HG03097 (cell line): ENCODE data around the gene NOX3.
A peak's percentile ranks its signal among the peaks of the same experiment; 100 is the strongest.

ENCODE experiments used
- ATAC-seq: cut with Tn5 transposase; IDR thresholded peaks from one replicate; pipeline ENCODE4 v1.9.1; 2021; ENCODE audit not compliant: unreplicated experiment, low FRiP score

The NOX3 gene

DNA sequence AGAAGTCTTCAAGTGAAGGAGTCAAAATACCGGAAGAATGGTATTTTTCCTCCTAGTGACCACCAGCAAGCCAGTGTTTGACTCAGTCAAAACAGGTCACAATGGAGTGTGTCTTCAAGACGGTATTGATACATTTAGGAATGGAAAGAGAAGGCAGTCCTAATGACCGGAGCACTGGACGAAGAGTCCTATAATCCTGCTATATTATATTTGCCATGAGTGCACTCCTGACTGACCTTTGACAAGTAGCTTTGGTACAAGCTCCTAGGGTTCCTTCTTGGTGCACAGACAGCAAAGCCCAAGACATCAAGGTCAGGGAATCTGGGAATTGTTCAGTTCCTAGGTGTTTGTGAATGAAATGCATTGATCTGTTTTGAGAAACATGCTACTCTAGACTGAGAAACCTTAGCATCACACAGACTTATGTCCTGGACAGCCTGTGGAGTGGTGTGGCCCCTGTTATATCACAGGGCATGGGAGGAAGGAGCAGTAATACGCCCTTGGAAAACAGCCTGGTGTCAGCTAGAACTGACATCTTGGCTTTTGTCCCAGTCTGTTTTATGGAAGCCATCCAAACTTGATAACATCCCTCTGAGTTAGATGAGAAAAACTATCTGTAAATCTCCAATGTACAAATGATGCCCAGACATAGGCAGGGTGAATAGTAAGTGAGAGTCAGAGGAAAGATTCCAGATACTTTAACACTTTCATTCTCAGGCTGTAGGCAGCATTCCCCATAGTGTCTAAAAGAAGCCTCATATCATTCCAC is 18.5 kb downstream of the NOX3 start:
- no peak for ATAC-seq

DNA sequence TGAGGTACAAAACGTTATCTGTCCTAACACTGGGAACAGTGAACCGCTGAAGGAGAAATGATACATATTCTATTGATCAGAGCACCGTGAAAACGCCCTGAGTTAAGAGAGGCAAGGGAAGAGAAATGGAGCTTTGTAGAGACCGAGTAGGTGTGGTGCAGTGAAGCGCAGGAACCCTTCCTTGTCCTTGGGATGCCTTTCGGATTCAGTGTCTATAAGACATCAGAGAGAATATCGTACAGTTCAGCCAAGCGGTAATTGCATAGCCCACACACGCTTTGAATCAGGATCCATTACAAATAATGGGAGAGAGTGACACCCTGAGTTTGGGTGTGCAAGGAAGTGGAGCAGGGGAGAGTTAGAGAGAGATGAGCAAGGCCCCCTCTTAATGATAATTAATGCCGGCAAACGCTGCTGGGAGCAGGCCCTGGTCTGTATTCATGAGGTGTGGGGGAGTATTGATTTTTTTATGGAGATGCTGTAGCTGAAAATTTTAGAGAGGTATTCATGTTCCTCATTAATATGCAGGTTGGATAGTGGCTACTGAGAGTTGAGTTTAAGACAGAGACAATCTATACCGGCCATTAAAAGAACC is 20.7 kb downstream of the NOX3 start:
- ATAC-seq: no peak

DNA sequence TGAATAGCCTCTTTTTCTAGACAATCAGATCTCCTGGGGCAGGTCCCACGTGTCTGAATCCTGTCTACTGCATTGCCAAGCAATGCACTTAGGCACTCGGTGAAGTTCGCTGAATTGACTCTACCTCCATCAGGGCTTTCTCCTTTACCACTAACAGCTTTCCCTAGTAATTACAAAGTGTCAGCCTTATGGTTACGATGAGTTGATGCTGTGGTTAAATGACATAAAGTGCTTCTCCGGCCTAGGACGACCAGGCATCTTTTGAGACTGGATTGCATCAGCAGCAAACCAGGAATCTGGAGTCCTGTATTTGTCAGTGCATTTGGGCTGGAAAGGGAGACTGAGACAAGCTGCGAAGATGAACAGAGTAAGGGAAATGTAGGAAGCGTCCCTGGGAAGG is 21.5 kb downstream of the NOX3 start:
- no peak for ATAC-seq

DNA sequence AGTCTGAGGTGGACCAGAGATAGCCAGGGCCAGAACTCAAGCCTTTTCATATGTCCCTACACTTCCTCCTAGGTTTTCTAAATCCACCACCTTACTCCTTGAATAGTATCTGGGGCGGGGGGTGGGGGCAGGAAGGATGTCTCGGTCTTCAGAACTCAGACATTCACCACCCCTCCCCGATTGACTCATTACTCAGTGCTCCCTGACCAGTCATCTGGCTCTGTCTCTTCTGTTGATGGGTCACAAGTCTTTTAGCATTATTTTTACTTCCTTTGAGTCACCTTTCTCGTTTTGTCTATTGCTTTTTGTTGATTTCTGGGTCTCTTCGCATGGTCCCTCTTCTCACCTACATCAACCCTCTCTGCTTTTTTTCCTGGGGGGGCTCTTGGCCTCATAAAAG is 23.3 kb downstream of the NOX3 start:
- ATAC-seq: no peak

DNA sequence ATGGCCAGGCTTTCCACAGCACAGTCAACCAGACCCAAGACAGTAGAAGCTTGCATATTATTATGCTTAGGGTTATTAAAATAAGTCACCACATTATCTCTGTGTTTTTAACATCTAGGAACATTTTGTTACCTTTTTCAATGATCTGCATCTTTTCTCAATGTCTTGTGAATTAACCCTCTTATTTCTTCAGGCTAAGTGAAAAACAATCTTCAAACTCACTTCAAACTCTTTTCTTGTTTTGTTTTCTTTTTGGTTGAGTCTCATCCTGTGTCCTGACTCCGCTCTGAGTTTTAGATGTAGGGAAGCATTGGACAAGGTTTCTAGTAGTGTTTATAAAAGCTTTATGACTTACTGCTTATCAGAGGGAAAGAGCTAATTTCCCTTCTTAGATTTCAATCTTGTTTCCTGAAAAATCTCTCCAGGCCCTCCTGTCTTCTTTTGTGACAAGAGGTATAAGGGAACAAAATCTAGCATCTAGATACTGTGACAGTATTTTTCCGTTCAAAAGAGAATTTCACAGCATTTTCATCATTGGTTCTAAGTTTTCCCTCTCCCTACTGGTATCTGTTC is 26.2 kb downstream of the NOX3 start:
- ATAC-seq: no peak

DNA sequence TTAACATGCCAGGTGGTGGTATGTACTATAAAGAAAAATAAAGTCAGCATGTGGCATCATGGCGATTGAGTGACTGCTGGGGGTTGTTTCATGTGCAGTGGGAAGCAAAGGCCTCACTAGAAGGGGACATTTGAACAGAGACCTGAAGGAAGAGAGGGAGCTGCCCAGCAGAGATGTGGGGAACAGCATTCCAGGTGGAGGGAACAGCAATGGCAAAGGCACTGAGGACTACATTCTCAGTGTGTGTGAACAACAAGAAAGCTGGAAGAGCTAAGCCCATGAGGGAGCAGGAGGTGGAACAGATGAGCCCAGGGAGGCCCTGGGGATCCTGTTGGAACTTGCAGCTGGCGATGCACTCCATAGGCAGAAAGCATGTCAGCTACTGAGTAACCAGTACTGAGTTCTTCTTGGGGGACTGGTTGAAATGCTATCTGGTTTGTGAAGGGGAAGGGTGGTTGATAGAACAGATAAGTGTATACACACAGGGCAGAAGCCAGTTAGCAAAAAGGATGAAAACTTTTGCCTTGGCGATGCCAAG is 29.2 kb downstream of the NOX3 start:
- ATAC-seq: no peak

DNA sequence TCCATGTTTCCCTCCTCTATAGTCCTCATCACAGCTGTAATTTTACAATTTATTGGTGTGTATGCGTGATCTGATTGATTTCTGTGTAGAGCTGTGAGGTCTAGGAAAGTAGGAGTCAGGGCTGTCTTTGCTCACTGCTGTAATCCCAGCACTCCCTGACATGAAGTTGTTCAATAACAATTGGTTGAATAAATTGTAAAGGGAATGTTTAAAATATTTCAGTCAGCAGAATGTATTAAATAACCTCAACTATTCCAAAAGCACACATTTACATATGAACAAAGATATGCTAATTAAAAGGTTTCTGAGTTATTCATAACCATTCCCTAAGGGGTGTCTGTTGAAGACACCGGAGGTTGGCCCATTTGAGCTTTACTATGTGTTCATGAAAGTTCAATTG is 31.5 kb downstream of the NOX3 start:
- ATAC-seq: no peak

DNA sequence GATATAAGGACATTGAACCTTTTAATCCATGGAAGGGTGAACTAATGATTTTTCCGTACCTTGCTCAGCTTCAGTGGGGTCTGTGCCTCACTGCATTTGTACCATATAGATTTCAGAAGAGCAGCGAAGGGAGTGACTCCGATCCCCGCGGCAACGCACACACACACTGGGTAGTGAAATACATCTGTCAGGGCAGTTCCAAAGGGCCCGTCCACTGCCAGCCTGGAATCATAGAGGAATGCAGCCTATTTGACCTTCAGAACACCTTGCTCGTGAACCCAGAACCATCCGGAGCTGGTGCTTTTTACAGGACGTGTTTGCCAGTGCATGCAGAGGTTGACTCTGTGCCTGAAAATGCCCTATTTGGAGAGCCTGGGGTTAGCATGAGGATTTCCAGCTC is 33.0 kb downstream of the NOX3 start:
- no peak for ATAC-seq

DNA sequence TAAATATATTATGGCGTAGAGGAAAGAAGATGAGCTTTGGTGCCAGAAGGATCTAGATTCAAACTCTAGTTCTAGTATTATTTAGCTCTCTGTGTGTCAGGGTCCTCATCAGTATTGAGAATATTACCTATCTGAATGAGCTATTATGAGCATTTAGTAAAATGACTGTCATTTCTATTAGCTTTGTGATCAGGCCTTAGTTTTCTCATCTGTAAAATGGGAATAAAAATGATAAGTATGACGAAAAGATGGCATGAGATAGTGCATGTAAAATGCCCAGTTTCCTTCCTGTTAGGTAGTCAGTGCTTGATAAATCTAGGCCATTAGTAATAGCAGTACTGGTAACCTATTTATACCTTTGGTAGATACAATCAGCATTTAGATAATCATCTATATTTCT is 35.1 kb downstream of the NOX3 start:
- no peak for ATAC-seq

DNA sequence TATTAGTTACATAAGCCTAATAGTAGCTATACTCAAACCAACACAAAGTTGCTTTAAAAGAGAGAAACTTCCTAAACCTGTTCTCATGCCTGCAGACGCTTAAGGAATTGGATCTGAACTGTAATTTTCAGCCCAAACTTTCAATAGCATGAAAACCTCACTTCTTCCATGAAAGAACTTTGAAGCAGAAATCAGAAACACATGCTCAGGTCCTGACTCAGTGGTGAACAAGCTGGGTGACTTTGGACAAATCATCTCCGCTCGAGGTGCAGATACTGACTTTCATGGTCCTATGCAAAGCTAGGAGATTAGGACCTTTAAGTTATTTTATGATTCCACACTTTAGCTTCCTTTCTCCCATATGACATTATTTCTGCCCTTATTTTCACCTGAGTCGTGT is 36.5 kb downstream of the NOX3 start:
- no peak for ATAC-seq

DNA sequence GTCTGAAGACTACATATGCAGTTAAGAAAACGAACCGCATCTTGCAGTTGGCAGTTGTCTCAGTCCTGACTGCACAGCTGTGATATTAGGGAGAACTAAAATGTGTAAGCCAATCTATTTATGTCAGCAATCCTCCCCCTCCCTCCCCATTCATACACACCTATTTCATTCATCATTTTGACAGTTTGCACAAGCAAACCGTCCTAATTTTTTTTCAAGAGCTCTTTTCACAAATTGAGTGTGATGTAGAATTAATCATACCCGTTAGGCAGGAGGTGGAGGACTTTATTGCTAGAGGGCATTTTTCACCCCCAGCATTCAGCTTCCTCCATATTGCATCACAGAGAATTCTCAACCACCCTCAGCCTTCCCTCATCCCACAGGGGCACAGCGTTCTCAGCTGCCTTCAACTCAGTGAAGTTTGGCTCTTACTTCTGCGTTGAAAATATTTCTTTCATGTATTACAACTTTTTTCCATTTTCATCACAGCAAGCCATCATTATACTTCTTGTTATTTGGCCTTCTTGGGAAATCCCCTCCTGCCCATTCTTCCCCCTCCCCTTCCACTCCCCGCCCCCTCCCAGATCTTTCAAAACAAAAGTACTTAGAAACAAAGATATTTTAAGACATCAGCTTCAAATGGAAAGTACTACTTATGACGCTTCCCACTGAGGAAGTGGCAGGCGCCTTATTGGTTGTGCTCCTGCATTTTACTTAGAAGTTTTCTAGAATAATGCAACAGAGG is 37.5 kb downstream of the NOX3 start:
- peak; percentile 66 for ATAC-seq

DNA sequence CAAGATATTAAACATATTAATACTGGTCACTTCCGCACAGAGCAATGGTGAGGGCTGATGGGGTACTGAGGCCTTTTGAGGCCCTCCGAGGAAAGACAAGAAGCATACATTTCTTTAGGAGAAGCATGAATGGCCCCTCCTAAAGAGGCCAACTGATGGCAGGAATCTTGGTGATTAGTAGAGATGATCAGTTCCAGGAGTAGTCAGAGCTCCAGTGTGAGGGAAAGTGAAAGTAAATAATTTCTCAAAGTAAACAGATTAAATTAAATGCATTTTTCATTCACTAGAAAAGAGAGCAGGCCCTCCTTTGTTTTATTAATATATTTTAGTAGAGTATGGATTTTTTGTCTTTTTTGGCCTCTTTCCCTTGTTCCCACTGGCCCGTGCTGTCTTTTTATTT is 38.2 kb downstream of the NOX3 start:
- ATAC-seq: no peak

DNA sequence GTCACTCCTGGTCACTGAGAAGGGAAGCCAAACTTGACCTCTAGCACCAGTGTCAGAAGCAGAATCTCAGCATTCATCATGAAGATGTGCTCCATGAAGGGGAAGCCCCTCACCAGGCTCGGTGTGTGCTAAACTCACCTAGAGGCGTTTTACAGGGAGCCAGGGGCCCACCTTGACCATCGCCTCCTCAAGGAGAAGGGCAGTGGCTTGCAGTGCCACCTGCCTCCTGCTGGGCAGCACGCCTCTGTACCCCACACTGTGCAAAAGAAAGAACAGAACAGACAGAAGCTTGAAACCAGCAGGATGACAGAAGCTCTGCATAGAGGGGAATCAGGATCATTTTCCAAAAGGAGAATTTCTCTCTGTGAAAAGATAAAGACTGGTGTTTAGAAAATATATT is 39.7 kb downstream of the NOX3 start:
- ATAC-seq: no peak

DNA sequence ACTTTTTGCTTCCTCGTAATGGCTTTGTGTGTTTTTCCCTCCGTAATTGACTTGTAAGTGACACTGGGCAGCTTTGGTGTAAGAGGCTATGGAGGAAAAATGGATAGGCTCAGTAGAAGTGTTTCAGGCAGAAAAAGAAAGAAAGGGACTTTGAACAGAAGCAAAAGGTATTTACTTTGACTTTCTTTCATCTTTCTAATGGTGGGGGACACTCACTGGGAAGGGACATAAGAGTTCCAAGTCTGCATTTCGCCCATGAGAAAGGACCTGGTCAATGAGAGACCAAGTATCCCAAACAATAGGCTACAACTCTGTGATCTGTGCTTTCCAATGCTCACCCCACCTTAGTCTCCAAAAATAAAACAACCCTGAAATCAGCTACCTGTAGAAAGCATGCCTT is 41.6 kb downstream of the NOX3 start:
- ATAC-seq: no peak

DNA sequence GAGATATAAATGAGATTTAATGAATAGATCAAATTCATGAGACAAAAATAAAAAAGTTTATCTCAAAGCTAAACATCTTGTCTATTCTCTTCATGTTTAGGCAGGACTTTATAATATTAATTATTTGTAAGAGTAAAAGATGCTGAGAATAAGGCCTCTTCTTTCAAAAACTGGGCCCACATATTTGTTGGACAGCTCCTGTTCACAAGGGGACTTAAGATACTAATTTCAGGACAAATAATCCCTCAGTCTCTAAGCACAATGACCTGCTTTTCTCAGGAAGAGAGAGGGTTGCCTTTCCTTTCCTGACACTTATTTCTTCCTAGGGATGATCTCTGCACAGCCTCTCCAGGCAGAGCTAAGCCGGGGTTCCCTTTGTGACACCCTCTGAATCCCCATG is 43.3 kb downstream of the NOX3 start:
- ATAC-seq: no peak

DNA sequence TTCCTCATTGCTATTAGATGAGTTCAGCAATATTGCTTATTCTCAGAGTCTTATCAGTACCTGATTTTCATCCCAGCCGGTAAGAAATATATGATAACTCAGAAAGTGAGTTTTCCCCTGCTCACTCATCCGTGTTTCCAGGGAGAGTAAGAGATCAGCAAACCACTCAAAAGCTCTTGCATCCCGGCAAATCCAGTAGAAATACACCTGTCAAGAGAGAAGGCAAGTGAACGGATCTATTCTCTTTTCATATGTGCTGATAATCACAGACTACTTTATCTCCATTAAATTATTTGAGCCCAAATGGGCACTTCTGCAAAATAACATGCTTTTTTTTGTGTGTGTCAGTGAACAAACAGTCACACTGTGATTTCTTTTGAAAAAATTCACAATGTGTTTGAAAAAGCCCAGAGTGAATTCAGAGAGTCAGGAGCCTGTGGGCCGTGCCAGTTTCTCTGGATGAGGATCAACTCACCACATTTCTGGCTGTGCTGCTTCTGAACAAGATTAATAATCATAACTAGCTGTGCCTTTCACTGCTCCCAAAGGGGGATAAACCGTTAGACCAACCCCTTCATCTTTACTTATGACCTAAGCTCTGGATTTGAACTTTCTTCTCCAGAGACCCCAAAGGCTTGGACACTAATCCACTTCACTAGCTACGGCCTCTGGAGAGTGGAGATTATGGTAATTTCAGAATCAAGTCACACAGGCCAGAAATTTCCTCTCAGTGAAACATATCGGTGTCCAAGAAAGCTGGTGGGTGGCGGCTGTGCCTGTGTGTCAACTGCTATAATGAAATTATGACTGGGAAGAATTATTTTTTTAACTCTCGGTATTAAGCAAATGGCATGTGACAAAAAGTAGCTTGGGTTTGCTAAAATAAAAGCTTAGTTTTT is 44.2 kb downstream of the NOX3 start:
- no peak for ATAC-seq

DNA sequence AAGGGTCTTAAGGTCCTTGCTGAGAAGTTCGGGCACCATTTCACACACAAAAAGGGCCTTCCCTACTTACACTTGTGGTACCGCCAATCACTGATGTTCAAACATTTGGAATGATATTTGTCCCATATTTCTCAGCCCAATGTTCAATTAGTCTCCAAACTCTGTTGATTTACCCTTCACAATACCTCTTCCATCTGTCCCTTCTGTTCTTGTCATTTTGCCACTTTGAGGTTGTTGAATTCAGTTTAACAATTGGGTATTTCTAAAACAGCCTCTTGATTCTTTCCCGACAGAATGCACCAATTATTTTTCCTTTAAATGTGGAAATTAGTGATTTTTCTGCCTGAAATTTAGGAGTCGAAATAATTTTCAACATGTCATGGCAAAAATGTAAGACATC is 46.2 kb downstream of the NOX3 start:
- no peak for ATAC-seq

DNA sequence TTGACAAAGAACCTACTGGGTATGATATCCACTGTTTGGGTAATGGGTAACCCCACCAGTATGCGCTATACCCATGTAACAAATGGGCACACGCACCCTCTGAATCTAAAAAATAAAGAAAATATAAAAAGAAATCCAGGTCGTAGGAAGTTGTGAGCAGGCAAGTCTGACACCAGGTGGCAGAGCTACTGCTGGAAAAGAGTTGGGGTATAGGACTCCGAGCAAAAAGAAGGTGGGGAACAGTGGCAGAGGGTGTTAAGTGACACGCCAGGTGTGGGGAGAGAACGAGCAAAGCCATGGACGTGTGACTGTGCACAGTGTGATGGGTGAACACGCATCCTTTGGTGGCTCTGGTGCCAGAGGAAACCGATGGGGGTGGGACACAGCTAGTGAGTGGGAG is 46.7 kb downstream of the NOX3 start:
- ATAC-seq: no peak

DNA sequence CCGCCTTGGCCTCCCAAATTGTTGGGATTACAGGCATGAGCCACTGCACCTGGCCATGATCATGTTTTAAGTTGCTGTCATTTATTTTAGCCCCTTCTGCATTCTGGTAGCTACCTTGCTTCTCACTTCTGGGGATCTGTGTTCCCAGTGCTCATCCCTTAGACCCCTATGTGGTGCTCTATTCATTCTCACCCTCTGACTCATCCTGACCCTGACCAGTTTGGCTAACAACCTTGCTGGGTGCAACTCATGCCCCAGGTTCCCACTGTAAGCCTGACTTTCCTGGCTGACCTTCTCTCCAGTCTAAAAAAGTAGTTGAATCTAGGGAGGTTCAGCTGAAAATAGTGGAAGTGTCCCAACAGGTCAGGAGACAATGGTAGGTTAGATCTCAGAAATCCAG is 47.4 kb downstream of the NOX3 start:
- no peak for ATAC-seq

DNA sequence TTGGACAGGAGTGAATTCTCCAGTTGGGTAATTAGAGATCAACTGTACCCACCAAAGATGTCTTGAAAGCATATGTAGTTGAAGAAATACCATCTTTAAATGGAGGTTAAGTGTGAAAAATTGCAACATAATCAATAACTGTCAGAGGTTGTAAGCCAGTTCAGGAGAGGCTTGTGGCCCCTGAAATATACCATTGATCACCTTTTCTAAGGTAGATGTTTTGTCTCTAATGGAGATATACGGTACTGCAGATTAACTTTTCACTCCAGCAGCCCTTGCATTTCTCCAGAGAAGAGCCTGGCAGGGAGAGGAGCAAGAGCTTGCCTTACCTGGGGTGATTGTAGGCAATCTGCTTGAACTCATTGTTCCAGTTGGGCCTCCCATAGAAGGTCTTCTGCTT is 48.8 kb downstream of the NOX3 start:
- no peak for ATAC-seq
